ENCODE measurements around the gene ANG. TPM values are rescaled to one million over a fixed set of nuclear protein-coding genes. Genes with fewer than 3 reads are reported as not detected.

The ANG gene
- total RNA-seq, 1 experiment from 2014 or later, result 5.8 TPM

DNA sequence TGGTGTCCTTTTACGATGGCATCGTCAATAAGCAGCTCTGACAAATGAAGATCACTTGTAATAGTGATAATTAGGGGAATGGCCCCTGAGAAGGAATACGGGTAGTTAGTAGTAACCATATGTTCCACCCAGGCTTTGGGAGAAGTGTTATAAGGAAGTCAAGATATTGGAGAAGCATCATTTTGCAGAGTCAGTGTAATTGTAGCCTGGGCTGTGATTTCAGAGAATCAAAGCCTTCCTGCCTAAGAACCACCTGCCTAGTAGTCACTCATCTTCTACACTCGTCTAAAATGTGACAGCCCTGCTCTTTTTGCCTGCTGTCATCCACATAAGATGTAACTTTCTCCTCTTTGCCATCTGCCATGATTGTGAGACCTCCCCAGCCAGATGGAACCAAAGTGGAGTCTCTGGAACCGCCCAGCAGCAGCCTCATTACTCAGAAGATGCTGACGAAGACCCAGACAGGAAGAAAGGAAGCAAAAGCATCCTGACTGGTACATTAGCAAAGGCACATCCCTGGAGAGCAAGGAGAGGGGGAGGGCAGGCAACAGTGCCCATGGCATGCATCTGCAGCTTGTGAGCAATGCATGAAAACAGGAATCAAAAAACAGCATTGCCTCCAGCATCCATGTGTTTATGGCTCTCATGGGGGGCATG, 44.5 kb downstream of the ANG start:
- Histone ChIP-seq H2AFZ (ENCODE audit: low read depth, low read length, poor library complexity, severe bottlenecking) (no peak overlapping the region), H3K27me3 (ENCODE audit: insufficient read depth, low read length) (peaks cover 12% of the 10 kb centered on the region), H4K20me1 (ENCODE audit: insufficient read depth) (no peaks in the 10 kb centered on the region), H3K27ac (ENCODE audit: low read depth, low read length) (no peak overlapping the region), H3K4me2 (ENCODE audit: low read length) (no peak overlapping the region), H3K36me3 (ENCODE audit: control insufficient read depth in 1 of 2, insufficient read depth in 2 of 2, low read length in 2 of 2) (no peaks in the 10 kb centered on the region), H3K9me3 (ENCODE audit: control insufficient read depth in 1 of 2, insufficient read depth in 1 of 2, low read depth in 1 of 2, low read length in 2 of 2) (no peaks in the 10 kb centered on the region), H3K4me3 (replicated peaks in 1 of 2; ENCODE audit: low read depth in 1 of 2, low read length in 2 of 2) (no peak overlapping the region), H3K4me1 (ENCODE audit: control insufficient read depth in 1 of 2, insufficient read depth in 2 of 2, low read length in 2 of 2) (no peaks in the 10 kb centered on the region), H3K9me2 (ENCODE audit: insufficient read depth) (no peaks in the 10 kb centered on the region), H3K9ac (ENCODE audit: low read length) (no peak overlapping the region), H3K79me2 (ENCODE audit: insufficient read depth, low read length) (no peaks in the 10 kb centered on the region)
- BruUV-seq (replicated peaks), result no TSS peak
- TF ChIP-seq ZNF274 (IDR thresholded peaks at IDR 0.05; ENCODE audit: low read depth, low read length), result no peak
- TF ChIP-seq, protein P1, sequence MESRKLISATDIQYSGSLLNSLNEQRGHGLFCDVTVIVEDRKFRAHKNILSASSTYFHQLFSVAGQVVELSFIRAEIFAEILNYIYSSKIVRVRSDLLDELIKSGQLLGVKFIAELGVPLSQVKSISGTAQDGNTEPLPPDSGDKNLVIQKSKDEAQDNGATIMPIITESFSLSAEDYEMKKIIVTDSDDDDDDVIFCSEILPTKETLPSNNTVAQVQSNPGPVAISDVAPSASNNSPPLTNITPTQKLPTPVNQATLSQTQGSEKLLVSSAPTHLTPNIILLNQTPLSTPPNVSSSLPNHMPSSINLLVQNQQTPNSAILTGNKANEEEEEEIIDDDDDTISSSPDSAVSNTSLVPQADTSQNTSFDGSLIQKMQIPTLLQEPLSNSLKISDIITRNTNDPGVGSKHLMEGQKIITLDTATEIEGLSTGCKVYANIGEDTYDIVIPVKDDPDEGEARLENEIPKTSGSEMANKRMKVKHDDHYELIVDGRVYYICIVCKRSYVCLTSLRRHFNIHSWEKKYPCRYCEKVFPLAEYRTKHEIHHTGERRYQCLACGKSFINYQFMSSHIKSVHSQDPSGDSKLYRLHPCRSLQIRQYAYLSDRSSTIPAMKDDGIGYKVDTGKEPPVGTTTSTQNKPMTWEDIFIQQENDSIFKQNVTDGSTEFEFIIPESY (IDR thresholded peaks at IDR 0.05; ENCODE audit: extremely low read depth, insufficient replicate concordance, low read length), result no peak
- no peak for TF ChIP-seq EGR1 (IDR thresholded peaks at IDR 0.05; ENCODE audit: low read depth)
- TF ChIP-seq, protein P2, sequence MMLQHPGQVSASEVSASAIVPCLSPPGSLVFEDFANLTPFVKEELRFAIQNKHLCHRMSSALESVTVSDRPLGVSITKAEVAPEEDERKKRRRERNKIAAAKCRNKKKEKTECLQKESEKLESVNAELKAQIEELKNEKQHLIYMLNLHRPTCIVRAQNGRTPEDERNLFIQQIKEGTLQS (IDR thresholded peaks at IDR 0.05), result no peak
- TF ChIP-seq ZFX (IDR thresholded peaks at IDR 0.05), result no peak
- no peak for TF ChIP-seq FOSL1 (IDR thresholded peaks at IDR 0.05; ENCODE audit: low read depth)
- no peak for TF ChIP-seq RAD21 (IDR thresholded peaks at IDR 0.05; ENCODE audit: low read depth)
- no peak for TF ChIP-seq SRF (IDR thresholded peaks at IDR 0.05; ENCODE audit: low read depth)
- TF ChIP-seq SIN3A (IDR thresholded peaks at IDR 0.05; ENCODE audit: low read depth), result no peak
- no peak for TF ChIP-seq POLR2A (IDR thresholded peaks at IDR 0.05; ENCODE audit: borderline replicate concordance, extremely low read depth, insufficient read depth, insufficient read length)
- TF ChIP-seq, protein P3, sequence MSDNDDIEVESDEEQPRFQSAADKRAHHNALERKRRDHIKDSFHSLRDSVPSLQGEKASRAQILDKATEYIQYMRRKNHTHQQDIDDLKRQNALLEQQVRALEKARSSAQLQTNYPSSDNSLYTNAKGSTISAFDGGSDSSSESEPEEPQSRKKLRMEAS (IDR thresholded peaks at IDR 0.05), result no peak
- no peak for TF ChIP-seq POLR2AphosphoS5 (IDR thresholded peaks at IDR 0.05; ENCODE audit: low read depth, low read length)
- TF ChIP-seq, protein P4, sequence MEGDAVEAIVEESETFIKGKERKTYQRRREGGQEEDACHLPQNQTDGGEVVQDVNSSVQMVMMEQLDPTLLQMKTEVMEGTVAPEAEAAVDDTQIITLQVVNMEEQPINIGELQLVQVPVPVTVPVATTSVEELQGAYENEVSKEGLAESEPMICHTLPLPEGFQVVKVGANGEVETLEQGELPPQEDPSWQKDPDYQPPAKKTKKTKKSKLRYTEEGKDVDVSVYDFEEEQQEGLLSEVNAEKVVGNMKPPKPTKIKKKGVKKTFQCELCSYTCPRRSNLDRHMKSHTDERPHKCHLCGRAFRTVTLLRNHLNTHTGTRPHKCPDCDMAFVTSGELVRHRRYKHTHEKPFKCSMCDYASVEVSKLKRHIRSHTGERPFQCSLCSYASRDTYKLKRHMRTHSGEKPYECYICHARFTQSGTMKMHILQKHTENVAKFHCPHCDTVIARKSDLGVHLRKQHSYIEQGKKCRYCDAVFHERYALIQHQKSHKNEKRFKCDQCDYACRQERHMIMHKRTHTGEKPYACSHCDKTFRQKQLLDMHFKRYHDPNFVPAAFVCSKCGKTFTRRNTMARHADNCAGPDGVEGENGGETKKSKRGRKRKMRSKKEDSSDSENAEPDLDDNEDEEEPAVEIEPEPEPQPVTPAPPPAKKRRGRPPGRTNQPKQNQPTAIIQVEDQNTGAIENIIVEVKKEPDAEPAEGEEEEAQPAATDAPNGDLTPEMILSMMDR (IDR thresholded peaks at IDR 0.05 in 2 of 3, conservative IDR thresholded peaks at IDR 0.05 in 1 of 3; ENCODE audit: borderline replicate concordance in 1 of 3, insufficient read depth in 1 of 3, low read depth in 2 of 3, low read length in 2 of 3), result no peak
- no peak for TF ChIP-seq CEBPB (IDR thresholded peaks at IDR 0.05; ENCODE audit: low read depth)
- TF ChIP-seq, protein P5, sequence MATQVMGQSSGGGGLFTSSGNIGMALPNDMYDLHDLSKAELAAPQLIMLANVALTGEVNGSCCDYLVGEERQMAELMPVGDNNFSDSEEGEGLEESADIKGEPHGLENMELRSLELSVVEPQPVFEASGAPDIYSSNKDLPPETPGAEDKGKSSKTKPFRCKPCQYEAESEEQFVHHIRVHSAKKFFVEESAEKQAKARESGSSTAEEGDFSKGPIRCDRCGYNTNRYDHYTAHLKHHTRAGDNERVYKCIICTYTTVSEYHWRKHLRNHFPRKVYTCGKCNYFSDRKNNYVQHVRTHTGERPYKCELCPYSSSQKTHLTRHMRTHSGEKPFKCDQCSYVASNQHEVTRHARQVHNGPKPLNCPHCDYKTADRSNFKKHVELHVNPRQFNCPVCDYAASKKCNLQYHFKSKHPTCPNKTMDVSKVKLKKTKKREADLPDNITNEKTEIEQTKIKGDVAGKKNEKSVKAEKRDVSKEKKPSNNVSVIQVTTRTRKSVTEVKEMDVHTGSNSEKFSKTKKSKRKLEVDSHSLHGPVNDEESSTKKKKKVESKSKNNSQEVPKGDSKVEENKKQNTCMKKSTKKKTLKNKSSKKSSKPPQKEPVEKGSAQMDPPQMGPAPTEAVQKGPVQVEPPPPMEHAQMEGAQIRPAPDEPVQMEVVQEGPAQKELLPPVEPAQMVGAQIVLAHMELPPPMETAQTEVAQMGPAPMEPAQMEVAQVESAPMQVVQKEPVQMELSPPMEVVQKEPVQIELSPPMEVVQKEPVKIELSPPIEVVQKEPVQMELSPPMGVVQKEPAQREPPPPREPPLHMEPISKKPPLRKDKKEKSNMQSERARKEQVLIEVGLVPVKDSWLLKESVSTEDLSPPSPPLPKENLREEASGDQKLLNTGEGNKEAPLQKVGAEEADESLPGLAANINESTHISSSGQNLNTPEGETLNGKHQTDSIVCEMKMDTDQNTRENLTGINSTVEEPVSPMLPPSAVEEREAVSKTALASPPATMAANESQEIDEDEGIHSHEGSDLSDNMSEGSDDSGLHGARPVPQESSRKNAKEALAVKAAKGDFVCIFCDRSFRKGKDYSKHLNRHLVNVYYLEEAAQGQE (IDR thresholded peaks at IDR 0.05; ENCODE audit: low read depth), result no peak
- no peak for TF ChIP-seq ELF1 (IDR thresholded peaks at IDR 0.05; ENCODE audit: borderline replicate concordance, low read depth)
- no peak for TF ChIP-seq SP1 (IDR thresholded peaks at IDR 0.05; ENCODE audit: low read depth)
- TF ChIP-seq EZH2phosphoT487 (IDR thresholded peaks at IDR 0.05; ENCODE audit: borderline replicate concordance), result no peak
- TF ChIP-seq EZH2 (IDR thresholded peaks at IDR 0.05), result no peak
- DNase-seq (ENCODE audit: low read depth, low spot score) (no peak), ATAC-seq (no peak)
- intact Hi-C loops (cut with micrococcal nuclease), result no loop called here
- RAD21 ChIA-PET (ENCODE audit: low non-redundant PET in 1 of 2, low total read pairs in 2 of 2, uncharacterized antibody in 2 of 2, unreplicated experiment in 2 of 2), result no interaction called here
- POLR2A ChIA-PET, result no interaction called here
- CTCF ChIA-PET, result no interaction called here
